ENCODE data around the gene FARS2. TPM values are rescaled to one million over a fixed set of nuclear protein-coding genes. Genes with fewer than 3 reads are reported as not detected.

Gene FARS2
- total and polyA plus RNA-seq, 2 donors (not counting 3 experiments of a cell fraction or from before 2014, with no cell fraction given), result 20.2 to 20.5 TPM

GRCh38 chr6:5285081-5285480 is 23.8 kb downstream of the FARS2 start:
- FAIRE-seq (no peak), DNase-seq (ENCODE audit: low read depth, low spot score) (no peak)
- Histone ChIP-seq H3K4me3 (replicated peaks in 1 of 3; ENCODE audit: insufficient read depth in 1 of 3, low read depth in 1 of 3, low read length in 3 of 3) (no peak overlapping the region), H3K9me3 (replicated peaks; ENCODE audit: control insufficient read depth, insufficient read depth, low read length) (no peaks in the 10 kb centered on the region), H3K27ac (ENCODE audit: insufficient read depth, low read depth, low read length) (no peak overlapping the region), H3K27me3 (ENCODE audit: control insufficient read depth in 2 of 2, insufficient read depth in 2 of 2, low read length in 2 of 2) (no peaks in the 10 kb centered on the region), H4K20me1 (replicated peaks; ENCODE audit: control insufficient read depth, extremely low read depth, insufficient read depth, low read length) (no peaks in the 10 kb centered on the region), H3K4me2 (ENCODE audit: insufficient read depth, low read length) (no peak overlapping the region), H3K9ac (replicated peaks; ENCODE audit: extremely low read depth, insufficient read depth, low read length) (no peak overlapping the region), H3K4me1 (ENCODE audit: control insufficient read depth, extremely low read depth, insufficient read depth, low read length) (no peaks in the 10 kb centered on the region), H3K9me1 (replicated peaks; ENCODE audit: control insufficient read depth, extremely low read depth, insufficient read depth, low read length) (no peaks in the 10 kb centered on the region), H3K36me3 (ENCODE audit: control insufficient read depth in 2 of 2, extremely low read depth in 1 of 2, insufficient read depth in 2 of 2, low read length in 2 of 2) (no peaks in the 10 kb centered on the region), H3K79me2 (ENCODE audit: control insufficient read depth, insufficient read depth, low read length) (no peaks in the 10 kb centered on the region), H2AFZ (ENCODE audit: low read depth, low read length) (no peak overlapping the region)
- POLR2A ChIA-PET, result no interaction called here
- CTCF ChIA-PET, result interaction anchor here (1.0 to 1.2 kb wide), 3 partner anchors 10 to 118 kb away, joined by 3 read pairs; no protein-coding TSS in a partner anchor
- no TSS peak for BruUV-seq (replicated peaks)
- TF ChIP-seq CTCF (IDR thresholded peaks at IDR 0.05; ENCODE audit: extremely low read depth in 1 of 2, insufficient read depth in 1 of 2, low read depth in 1 of 2, low read length in 2 of 2) (no peak), GATA2 (IDR thresholded peaks at IDR 0.05; ENCODE audit: insufficient read depth, insufficient read length, low read depth, low read length) (no peak), FOS (IDR thresholded peaks at IDR 0.05; ENCODE audit: borderline replicate concordance, insufficient read depth, low read length) (no peak), POLR2A (IDR thresholded peaks at IDR 0.05; ENCODE audit: low read depth, low read length) (no peak), POLR2AphosphoS5 (IDR thresholded peaks at IDR 0.05; ENCODE audit: insufficient read depth, low read depth, low read length) (no peak), MAX (IDR thresholded peaks at IDR 0.05; ENCODE audit: insufficient read depth, insufficient read length) (no peak), JUN (IDR thresholded peaks at IDR 0.05; ENCODE audit: borderline replicate concordance, insufficient read depth, insufficient read length, low read depth) (no peak), MYC (IDR thresholded peaks at IDR 0.05; ENCODE audit: low read depth, low read length) (no peak), EZH2 (IDR thresholded peaks at IDR 0.05; ENCODE audit: borderline replicate concordance, low read depth, low read length, severe bottlenecking) (no peak)
- dilution Hi-C loops (cut with MboI; ENCODE audit: extremely low pct_ligation_motif_present, low sequenced_read_pairs), result no loop called here
- intact Hi-C loops (cut with micrococcal nuclease), result no loop called here
